HL-60 (cell line): ENCODE measurements around the gene HNF1B.

ENCODE experiments used
- DNase-seq, 2 experiments: peaks; one replicate each; pipeline ENCODE4 v3.0.0-alpha.2; 2010 to 2020; ENCODE audit warnings: low read depth in 1 of 2, low spot score in 1 of 2
- H3K27ac ChIP-seq: fragments of 250-450 bp; sonication (Bioruptor Pico); replicated peaks from 2 replicates; pipeline ENCODE4 v1.5.1; 2020; ENCODE audit warnings: mild to moderate bottlenecking, moderate library complexity
- H3K27me3 ChIP-seq: fragments of 250-450 bp; sonication (Bioruptor Pico); 2 replicates; pipeline ENCODE4 v1.5.1; 2021; ENCODE audit warnings: mild to moderate bottlenecking, moderate library complexity; ENCODE audit not compliant: insufficient read depth, poor library complexity, severe bottlenecking
- H3K4me3 ChIP-seq: replicated peaks from 2 replicates; pipeline ENCODE4 v1.5.1; 2011; ENCODE audit warnings: mild to moderate bottlenecking, control low read depth, low read length; ENCODE audit not compliant: insufficient read depth
- GABPA ChIP-seq: IDR thresholded peaks from 2 replicates; pipeline ENCODE4 v1.6.1; 2012; ENCODE audit warnings: low read depth
- POLR2AphosphoS5 ChIP-seq: IDR thresholded peaks from 2 replicates; pipeline ENCODE4 v1.6.1; 2012; ENCODE audit warnings: low read depth
- SPI1 ChIP-seq: IDR thresholded peaks from 2 replicates; pipeline ENCODE4 v1.6.1; 2012; ENCODE audit warnings: low read depth, mild to moderate bottlenecking, borderline replicate concordance
- TF ChIP-seq, protein P1 (sequence below): IDR thresholded peaks from 2 replicates; pipeline ENCODE4 v1.6.1; 2012; ENCODE audit warnings: low read depth; ENCODE audit not compliant: insufficient replicate concordance
- TF ChIP-seq, protein P2 (sequence below): IDR thresholded peaks from one replicate; pipeline ENCODE4 v1.5.1; 2011; ENCODE audit warnings: low read length, control low read depth, inconsistent platforms; ENCODE audit not compliant: insufficient read depth

Gene HNF1B

DNA sequence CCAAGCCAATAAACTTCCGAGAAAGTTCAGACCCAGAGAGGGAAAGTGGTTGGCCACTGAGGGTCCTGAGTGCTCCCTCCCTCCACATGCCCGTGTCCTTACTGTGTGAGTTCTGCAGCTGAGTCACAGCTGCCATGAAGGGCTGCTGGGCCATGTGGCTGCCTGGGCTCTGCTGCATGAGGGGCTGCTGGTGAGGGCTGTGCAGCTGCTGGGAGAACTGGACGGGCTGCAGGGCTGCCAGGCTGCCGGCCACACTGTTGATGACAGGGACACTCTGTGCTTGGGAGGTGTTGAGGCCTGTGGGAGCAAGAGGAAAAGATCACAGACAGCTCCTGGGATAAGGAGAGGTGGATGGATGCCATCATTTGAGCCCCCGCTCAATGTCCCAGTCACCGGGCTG is 44.0 kb downstream of the HNF1B start:
- H3K27ac ChIP-seq = no peak overlapping the region
- no peak for DNase-seq
- no peak overlapping the region for H3K4me3 ChIP-seq
- peaks cover 12% of the 10 kb centered on the region for H3K27me3 ChIP-seq
- TF ChIP-seq, protein P1, sequence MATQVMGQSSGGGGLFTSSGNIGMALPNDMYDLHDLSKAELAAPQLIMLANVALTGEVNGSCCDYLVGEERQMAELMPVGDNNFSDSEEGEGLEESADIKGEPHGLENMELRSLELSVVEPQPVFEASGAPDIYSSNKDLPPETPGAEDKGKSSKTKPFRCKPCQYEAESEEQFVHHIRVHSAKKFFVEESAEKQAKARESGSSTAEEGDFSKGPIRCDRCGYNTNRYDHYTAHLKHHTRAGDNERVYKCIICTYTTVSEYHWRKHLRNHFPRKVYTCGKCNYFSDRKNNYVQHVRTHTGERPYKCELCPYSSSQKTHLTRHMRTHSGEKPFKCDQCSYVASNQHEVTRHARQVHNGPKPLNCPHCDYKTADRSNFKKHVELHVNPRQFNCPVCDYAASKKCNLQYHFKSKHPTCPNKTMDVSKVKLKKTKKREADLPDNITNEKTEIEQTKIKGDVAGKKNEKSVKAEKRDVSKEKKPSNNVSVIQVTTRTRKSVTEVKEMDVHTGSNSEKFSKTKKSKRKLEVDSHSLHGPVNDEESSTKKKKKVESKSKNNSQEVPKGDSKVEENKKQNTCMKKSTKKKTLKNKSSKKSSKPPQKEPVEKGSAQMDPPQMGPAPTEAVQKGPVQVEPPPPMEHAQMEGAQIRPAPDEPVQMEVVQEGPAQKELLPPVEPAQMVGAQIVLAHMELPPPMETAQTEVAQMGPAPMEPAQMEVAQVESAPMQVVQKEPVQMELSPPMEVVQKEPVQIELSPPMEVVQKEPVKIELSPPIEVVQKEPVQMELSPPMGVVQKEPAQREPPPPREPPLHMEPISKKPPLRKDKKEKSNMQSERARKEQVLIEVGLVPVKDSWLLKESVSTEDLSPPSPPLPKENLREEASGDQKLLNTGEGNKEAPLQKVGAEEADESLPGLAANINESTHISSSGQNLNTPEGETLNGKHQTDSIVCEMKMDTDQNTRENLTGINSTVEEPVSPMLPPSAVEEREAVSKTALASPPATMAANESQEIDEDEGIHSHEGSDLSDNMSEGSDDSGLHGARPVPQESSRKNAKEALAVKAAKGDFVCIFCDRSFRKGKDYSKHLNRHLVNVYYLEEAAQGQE = no peak

DNA sequence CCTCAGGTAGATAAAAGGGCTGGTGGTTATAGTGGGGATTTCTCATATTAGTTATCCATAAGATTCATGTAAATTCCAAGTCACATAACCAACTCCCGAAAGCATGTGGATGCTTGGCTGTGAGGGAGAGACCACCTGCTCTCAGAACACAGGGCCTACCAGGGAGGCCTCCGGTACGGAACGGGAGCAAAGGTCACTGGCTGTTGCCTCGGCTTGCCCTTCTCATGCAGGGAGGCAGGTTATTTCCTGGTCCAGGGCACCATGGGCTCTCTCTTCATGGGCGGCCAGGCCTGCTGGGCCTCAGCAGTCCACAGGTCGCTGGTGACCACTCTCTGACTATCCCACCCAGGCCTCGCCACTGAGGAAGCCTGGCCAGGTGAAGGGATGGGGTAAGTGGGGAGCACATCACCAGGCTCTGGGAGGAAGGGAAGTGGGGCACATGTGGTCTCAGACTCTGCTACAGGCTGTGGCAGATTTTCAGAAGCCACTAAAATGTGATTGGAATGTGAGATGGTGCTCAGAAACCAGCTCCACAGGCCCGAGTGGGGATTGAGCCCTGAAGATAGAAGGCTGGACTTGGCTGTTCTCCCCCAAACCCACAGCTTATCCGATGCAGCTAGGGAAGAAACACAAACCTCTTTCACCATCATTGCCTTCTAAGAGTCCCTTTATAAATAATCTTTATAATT is 45.4 kb downstream of the HNF1B start:
- no peak for DNase-seq
- Histone ChIP-seq H3K27ac (no peak overlapping the region), H3K27me3 (peaks cover 12% of the 10 kb centered on the region), H3K4me3 (no peak overlapping the region)
- no peak for TF ChIP-seq SPI1
- TF ChIP-seq, protein P2, sequence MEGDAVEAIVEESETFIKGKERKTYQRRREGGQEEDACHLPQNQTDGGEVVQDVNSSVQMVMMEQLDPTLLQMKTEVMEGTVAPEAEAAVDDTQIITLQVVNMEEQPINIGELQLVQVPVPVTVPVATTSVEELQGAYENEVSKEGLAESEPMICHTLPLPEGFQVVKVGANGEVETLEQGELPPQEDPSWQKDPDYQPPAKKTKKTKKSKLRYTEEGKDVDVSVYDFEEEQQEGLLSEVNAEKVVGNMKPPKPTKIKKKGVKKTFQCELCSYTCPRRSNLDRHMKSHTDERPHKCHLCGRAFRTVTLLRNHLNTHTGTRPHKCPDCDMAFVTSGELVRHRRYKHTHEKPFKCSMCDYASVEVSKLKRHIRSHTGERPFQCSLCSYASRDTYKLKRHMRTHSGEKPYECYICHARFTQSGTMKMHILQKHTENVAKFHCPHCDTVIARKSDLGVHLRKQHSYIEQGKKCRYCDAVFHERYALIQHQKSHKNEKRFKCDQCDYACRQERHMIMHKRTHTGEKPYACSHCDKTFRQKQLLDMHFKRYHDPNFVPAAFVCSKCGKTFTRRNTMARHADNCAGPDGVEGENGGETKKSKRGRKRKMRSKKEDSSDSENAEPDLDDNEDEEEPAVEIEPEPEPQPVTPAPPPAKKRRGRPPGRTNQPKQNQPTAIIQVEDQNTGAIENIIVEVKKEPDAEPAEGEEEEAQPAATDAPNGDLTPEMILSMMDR = no peak
- no peak for TF ChIP-seq POLR2AphosphoS5
- TF ChIP-seq, protein P1 = no peak

DNA sequence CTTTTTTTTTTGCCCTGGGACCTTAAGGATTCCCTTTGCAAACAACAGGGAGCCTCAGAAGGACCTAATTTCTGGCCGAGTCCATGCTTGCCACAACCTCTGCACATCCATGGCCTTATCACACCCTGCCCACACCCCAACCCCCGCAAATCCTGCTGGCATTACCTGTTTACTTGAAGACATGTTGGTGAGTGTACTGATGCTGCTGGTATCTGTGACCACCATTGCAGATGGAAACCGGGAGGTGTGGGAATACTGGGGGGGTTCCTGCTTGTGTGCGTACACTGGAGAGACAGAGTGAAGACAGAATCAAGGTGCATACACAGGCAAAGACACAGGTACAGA is 46.0 kb downstream of the HNF1B start:
- H3K27ac ChIP-seq = no peak overlapping the region
- TF ChIP-seq, protein P1 = no peak
- no peak for TF ChIP-seq POLR2AphosphoS5
- TF ChIP-seq GABPA = no peak
- TF ChIP-seq SPI1 = no peak
- TF ChIP-seq, protein P2 = no peak
- peaks cover 10% of the 10 kb centered on the region for H3K27me3 ChIP-seq
- no peak overlapping the region for H3K4me3 ChIP-seq
- DNase-seq = no peak
